ENCODE measurements around the gene PPM1N. TPM values are rescaled to one million over a fixed set of nuclear protein-coding genes. Genes with fewer than 3 reads are reported as not detected.
"Not testable (repeated sequence)": the region's sequence is repeated elsewhere in the genome, so short reads cannot be mapped to it uniquely, and the experiment has no call there.

The PPM1N gene
- total and polyA plus RNA-seq, 12 donors: 0.33 to 3.7 (median 1.6) TPM; not detected in 2

GRCh38 chr19:45508861-45509691 lies 10.8 kb downstream of the PPM1N start:
- Histone ChIP-seq H3K27ac (peak overlapping the region; percentile 46 to 95 (median 85)), H3K27me3 (no peaks in the 10 kb centered on the region), H3K4me3 (peak overlapping the region; percentile 15 to 98 (median 78)), H3K4me1 (replicated peaks in 1 of 2) (peaks cover 19 to 45% of the 10 kb centered on the region in 2 donors), H3K9me3 (replicated peaks in 1 of 3) (no peaks in the 10 kb centered on the region), H3K36me3 (replicated peaks in 1 of 2) (no peaks in the 10 kb centered on the region)
- no peak for TF ChIP-seq POLR2A (IDR thresholded peaks at IDR 0.05)
- TF ChIP-seq, protein P1, sequence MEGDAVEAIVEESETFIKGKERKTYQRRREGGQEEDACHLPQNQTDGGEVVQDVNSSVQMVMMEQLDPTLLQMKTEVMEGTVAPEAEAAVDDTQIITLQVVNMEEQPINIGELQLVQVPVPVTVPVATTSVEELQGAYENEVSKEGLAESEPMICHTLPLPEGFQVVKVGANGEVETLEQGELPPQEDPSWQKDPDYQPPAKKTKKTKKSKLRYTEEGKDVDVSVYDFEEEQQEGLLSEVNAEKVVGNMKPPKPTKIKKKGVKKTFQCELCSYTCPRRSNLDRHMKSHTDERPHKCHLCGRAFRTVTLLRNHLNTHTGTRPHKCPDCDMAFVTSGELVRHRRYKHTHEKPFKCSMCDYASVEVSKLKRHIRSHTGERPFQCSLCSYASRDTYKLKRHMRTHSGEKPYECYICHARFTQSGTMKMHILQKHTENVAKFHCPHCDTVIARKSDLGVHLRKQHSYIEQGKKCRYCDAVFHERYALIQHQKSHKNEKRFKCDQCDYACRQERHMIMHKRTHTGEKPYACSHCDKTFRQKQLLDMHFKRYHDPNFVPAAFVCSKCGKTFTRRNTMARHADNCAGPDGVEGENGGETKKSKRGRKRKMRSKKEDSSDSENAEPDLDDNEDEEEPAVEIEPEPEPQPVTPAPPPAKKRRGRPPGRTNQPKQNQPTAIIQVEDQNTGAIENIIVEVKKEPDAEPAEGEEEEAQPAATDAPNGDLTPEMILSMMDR (IDR thresholded peaks at IDR 0.05): peak in 3 of 6 experiments; percentile 27 to 43 (median 29)
- WGBS, 4 donors: 0 to 3% (median 0%) methylated on average over 17 to 28 of the region's 28 CpGs
- intact Hi-C loops (cut with DNase I): no loop called here
- DNase-seq: peak; percentile 72 to 87 (median 74)

DNA sequence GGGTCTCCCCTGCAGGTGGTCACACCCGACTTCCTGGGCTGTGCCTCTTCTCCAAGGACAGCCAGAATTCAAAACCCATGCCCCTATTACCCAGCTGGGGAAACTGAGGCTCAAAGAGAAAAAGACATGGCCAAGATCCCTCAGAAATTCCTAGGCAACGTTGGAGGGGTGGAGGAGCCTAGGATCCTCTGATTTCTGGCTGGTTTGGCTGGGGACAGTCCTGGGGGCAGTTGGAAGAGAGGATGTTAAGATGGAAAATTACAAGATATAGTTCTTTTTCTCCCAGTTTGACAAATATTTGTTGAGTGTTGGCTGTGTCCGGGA lies 11.4 kb downstream of the PPM1N start:
- 2 to 4% (median 3%) methylated on average over 3 of the region's 3 CpGs for whole genome bisulfite sequencing, 4 donors

GRCh38 chr19:45510352-45510751 lies 12.1 kb downstream of the PPM1N start:
- H3K36me3 ChIP-seq (replicated peaks in 1 of 2); intact Hi-C loops (cut with DNase I); H3K27me3 ChIP-seq; H3K9me3 ChIP-seq (replicated peaks in 1 of 3); DNase-seq: not testable (repeated sequence)
- Histone ChIP-seq H3K4me1 (replicated peaks in 1 of 2) (peaks cover 25 to 48% of the 10 kb centered on the region in 2 donors), H3K27ac (peak overlapping the region in 3 of 5 donors; percentile 31 to 88 (median 85)), H3K4me3 (peak overlapping the region in 1 of 4 donors; percentile 98)
- WGBS, 4 donors: 77 to 87% (median 82%) methylated on average over 10 to 11 of the region's 11 CpGs

More for the DNA sequence above, 11.4 kb downstream of the PPM1N start:
- peak overlapping the region; percentile 46 to 95 (median 85) for H3K27ac ChIP-seq
- no peak for DNase-seq
- TF ChIP-seq, protein P1 (IDR thresholded peaks at IDR 0.05): no peak
- no peak for TF ChIP-seq POLR2A (IDR thresholded peaks at IDR 0.05)
- intact Hi-C loops (cut with DNase I): no loop called here
- H3K27me3 ChIP-seq: no peaks in the 10 kb centered on the region
- no peaks in the 10 kb centered on the region for H3K9me3 ChIP-seq (replicated peaks in 1 of 3)
- H3K4me1 ChIP-seq (replicated peaks in 1 of 2): peaks cover 25 to 51% of the 10 kb centered on the region in 2 donors
- peak overlapping the region in 3 of 4 donors; percentile 15 to 98 (median 68) for H3K4me3 ChIP-seq
- no peaks in the 10 kb centered on the region for H3K36me3 ChIP-seq (replicated peaks in 1 of 2)

DNA sequence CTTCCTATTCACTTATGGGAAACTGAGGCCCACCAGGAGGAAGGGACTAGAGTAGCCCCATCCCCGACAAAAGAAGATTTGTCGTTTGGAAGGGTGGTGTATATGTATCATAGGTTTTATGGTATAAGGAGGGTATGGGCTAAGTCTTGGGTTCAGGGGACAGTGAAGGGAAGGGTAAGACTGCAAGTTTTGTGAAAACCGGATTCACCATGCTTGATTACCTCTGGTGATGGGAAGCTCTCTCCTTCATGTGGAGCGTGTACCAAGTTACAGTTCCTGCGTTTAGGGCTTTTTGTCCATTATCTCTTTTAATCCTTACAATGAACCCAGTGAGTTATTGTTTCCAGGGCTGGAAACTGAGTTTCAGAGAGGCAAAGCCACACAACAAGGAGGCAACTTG lies 12.8 kb downstream of the PPM1N start:
- no peak overlapping the region for H3K27ac ChIP-seq
- no peaks in the 10 kb centered on the region for H3K36me3 ChIP-seq (replicated peaks in 1 of 2)
- DNase-seq: no peak
- WGBS, 4 donors: 90 to 94% (median 92%) methylated on average over 5 of the region's 5 CpGs
- intact Hi-C loops (cut with DNase I): no loop called here
- no peaks in the 10 kb centered on the region for H3K27me3 ChIP-seq
- H3K4me3 ChIP-seq: no peak overlapping the region
- no peaks in the 10 kb centered on the region for H3K9me3 ChIP-seq (replicated peaks in 1 of 3)
- peaks cover 19 to 48% of the 10 kb centered on the region in 2 donors for H3K4me1 ChIP-seq (replicated peaks in 1 of 2)
- no peak for TF ChIP-seq POLR2A (IDR thresholded peaks at IDR 0.05)
- TF ChIP-seq, protein P1 (IDR thresholded peaks at IDR 0.05): no peak
